Uterus (tissue), 4 donors: ENCODE data around the gene SMG7. TPM values are rescaled to one million over a fixed set of nuclear protein-coding genes. Genes with fewer than 3 reads are reported as not detected.

Source experiments
- DNase-seq, 2 donors: peaks; one replicate each; pipeline ENCODE4 v3.0.0-alpha.2; 2019 to 2020
- H3K27ac ChIP-seq, 2 donors: fragments of 200-600 bp; sonication (generic); 1 replicate in 1 of 2; 2 replicates in 1 of 2; pipeline ENCODE4 v1.5.1; 2016 to 2018
- H3K27me3 ChIP-seq, 2 donors: fragments of 200-600 bp; sonication (generic); one replicate each; pipeline ENCODE4 v1.5.1; 2018 to 2019; ENCODE audit warnings: control low read depth in 1 of 2
- H3K36me3 ChIP-seq, 2 donors: fragments of 200-600 bp; sonication (generic); one replicate each; pipeline ENCODE4 v1.5.1; 2019; ENCODE audit warnings: control low read depth in 1 of 2
- H3K4me1 ChIP-seq, 2 donors: fragments of 200-600 bp; sonication (generic); one replicate each; pipeline ENCODE4 v1.5.1; 2018 to 2019; ENCODE audit warnings: control low read depth in 1 of 2
- H3K4me3 ChIP-seq, 2 donors: fragments of 200-600 bp; sonication (generic); 1 replicate in 1 of 2; 2 replicates in 1 of 2; pipeline ENCODE4 v1.5.1; 2018 to 2019; ENCODE audit warnings: mild to moderate bottlenecking in 1 of 2
- H3K9me3 ChIP-seq, 2 donors: fragments of 200-600 bp; sonication (generic); one replicate each; pipeline ENCODE4 v1.5.1; 2019; ENCODE audit warnings: control low read depth in 1 of 2
- POLR2A ChIP-seq, 2 donors: fragments of 450-650 bp; IDR thresholded peaks; one replicate each; pipeline ENCODE4 v1.6.1; 2016; ENCODE audit warnings: antibody characterized with exemption in 2 of 2, mild to moderate bottlenecking in 1 of 2, moderate library complexity in 1 of 2
- intact Hi-C: fragments of 100-400 bp; cut with DNase I; formaldehyde crosslinking; loops from one replicate; pipeline ENCODE4 v1.15.1; 2023; ENCODE audit warnings: low total_unique reads
- total RNA-seq, 4 donors: library from RNA; depleted of rRNA in 3 of 4; stranded (reverse); fragments of >200 nt in 3 of 4; gene quantifications; one replicate each; pipeline versions ENCODE4 v1.1.0 to v1.2.4, GENCODE V29; 2014 to 2023
- TF ChIP-seq, protein P1 (sequence below), 4 experiments: fragments of 200-600 bp in 2 of 4; fragments of 450-650 bp in 2 of 4; sonication (generic) in 2 of 4; IDR thresholded peaks; one replicate each; pipeline ENCODE4 v1.5.1; 2016 to 2019; ENCODE audit warnings: antibody characterized with exemption in 4 of 4, mild to moderate bottlenecking in 2 of 4, moderate library complexity in 1 of 4
- donor health status: DM: yes; HTN: yes; CAD: no.

SMG7 gene
- total RNA-seq, 4 donors from 2014 or later = 9.1 to 63.1 (median 37.0) TPM

DNA sequence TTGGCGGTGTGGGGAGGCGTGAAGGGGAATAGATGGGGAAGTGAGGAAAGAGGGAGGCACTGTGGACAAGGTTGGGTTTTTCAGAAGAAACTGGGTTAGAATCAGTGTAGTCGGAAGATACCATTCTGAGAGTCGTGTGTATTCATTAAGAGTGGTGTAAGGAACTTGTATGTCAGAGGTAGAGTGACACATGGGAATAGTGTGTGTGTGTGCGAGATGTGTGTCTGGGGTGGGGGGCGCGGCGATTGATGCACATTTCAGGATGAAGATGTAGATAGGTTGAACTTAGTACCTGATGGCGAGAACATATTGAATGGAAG, 878 bp downstream of the SMG7 start:
- H3K27me3 ChIP-seq = no peaks in the 10 kb centered on the region
- TF ChIP-seq, protein P1, sequence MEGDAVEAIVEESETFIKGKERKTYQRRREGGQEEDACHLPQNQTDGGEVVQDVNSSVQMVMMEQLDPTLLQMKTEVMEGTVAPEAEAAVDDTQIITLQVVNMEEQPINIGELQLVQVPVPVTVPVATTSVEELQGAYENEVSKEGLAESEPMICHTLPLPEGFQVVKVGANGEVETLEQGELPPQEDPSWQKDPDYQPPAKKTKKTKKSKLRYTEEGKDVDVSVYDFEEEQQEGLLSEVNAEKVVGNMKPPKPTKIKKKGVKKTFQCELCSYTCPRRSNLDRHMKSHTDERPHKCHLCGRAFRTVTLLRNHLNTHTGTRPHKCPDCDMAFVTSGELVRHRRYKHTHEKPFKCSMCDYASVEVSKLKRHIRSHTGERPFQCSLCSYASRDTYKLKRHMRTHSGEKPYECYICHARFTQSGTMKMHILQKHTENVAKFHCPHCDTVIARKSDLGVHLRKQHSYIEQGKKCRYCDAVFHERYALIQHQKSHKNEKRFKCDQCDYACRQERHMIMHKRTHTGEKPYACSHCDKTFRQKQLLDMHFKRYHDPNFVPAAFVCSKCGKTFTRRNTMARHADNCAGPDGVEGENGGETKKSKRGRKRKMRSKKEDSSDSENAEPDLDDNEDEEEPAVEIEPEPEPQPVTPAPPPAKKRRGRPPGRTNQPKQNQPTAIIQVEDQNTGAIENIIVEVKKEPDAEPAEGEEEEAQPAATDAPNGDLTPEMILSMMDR (IDR thresholded peaks at IDR 0.05) = no peak
- TF ChIP-seq POLR2A (IDR thresholded peaks at IDR 0.05) = no peak
- no peak for DNase-seq
- no peaks in the 10 kb centered on the region for H3K9me3 ChIP-seq
- H3K4me1 ChIP-seq = peaks cover 0 to 5% of the 10 kb centered on the region in 2 donors
- H3K4me3 ChIP-seq = peak overlapping the region; percentile 68 to 99
- intact Hi-C loops = loop anchor here (10.0 kb wide), 1 partner anchor 162 kb away; the partner anchor contains the start of gene ARPC5
- peak overlapping the region; percentile 96 to 97 for H3K27ac ChIP-seq
- H3K36me3 ChIP-seq = no peaks in the 10 kb centered on the region

DNA sequence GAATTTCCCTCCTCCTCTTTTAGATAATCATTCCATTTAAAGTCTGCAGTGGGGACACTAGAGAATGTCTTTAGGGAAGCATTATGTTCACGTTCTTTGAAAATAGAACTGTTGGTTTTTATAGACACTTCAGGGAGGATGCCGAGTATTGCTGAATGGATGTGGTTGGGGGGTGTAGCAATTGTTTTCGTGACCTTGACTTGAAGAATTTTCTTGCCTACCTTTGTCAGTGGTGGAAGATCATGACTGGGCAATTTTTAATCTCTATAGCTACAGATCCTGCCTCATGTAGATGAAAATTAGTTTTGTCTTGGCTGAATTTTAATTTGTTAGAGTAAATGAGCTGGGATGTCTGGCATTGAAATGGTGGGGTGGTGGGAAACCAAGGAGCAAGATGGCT, 3.8 kb downstream of the SMG7 start:
- H3K4me1 ChIP-seq = peaks cover 0 to 5% of the 10 kb centered on the region in 2 donors
- H3K9me3 ChIP-seq = no peaks in the 10 kb centered on the region
- H3K27ac ChIP-seq = no peak overlapping the region
- no peaks in the 10 kb centered on the region for H3K36me3 ChIP-seq
- H3K4me3 ChIP-seq = no peak overlapping the region
- intact Hi-C loops = loop anchor here (10.0 kb wide), 1 partner anchor 159 kb away; the partner anchor contains the start of gene ARPC5
- H3K27me3 ChIP-seq = no peaks in the 10 kb centered on the region
- TF ChIP-seq POLR2A (IDR thresholded peaks at IDR 0.05) = no peak
- TF ChIP-seq, protein P1 (IDR thresholded peaks at IDR 0.05) = no peak
- DNase-seq = no peak

DNA sequence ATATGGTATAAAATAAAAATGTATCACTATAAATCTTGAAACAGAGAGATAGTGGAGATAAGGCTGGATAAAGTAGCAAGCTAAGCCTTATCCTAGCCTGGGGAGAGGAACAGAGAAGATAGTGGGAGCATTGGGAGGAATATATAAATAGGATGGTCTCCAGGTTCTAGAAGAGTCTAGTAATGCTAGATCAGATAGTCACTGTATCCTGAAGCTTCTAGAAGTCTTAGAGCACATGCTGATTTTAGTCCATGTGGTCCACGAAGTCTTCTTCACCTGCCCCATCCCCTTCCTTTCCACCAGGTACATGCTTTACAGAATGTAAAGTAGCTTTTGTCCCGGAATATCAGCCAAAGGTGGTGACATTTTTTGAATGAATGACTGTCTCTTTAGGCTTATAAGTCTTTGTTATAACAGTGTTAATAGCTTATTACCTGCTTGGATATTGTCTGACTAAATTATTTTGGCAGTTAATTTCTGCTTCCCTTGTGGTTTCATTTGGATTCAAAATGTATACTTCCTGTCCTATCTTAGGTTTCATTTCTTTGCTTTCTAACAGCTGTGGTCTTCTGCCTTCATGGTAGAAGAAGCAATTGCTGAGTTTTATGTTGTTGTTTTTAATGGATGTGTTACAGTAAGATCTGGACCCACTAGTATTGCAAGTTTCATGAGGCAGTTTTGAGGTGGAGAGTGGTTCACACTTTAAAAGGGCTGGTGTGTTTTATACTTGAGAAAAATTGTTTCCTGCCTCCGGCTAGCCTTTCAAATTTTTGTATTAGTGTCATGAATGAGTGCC, 5.9 kb downstream of the SMG7 start:
- Histone ChIP-seq H3K27me3 (no peaks in the 10 kb centered on the region), H3K4me3 (no peak overlapping the region), H3K36me3 (no peaks in the 10 kb centered on the region), H3K9me3 (no peaks in the 10 kb centered on the region), H3K4me1 (peaks cover 0 to 5% of the 10 kb centered on the region in 2 donors), H3K27ac (no peak overlapping the region)
- no peak for DNase-seq
- TF ChIP-seq, protein P1 (IDR thresholded peaks at IDR 0.05) = no peak
- TF ChIP-seq POLR2A (IDR thresholded peaks at IDR 0.05) = no peak
- intact Hi-C loops = loop anchor here (10.0 kb wide), 1 partner anchor 157 kb away; the partner anchor contains the start of gene ARPC5

DNA sequence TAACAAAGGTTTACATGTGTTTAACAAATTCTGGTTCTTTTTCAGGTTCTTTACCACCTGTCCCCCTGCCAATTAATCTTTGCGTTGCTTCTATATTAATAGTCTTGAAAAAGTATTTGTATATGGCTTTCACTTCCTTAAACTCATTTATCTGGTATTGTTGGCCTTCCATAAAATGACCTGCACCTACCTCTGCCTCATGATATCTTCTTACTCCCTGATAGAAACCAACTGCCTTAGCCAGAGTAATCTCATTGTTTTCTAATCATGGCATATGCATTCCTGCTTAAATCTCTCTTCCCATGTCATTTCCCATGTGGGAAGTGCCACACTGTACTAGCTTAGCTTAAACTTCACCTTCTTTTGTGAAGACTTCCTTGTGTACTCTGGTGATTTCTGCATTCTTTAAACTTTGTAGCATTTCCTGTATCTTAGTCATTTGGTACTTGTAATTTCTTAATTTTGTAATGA, 8.7 kb downstream of the SMG7 start:
- H3K4me3 ChIP-seq = no peak overlapping the region
- no peak for DNase-seq
- no peaks in the 10 kb centered on the region for H3K27me3 ChIP-seq
- H3K27ac ChIP-seq = no peak overlapping the region
- intact Hi-C loops = no loop called here
- H3K9me3 ChIP-seq = no peaks in the 10 kb centered on the region
- TF ChIP-seq, protein P1 (IDR thresholded peaks at IDR 0.05) = no peak
- TF ChIP-seq POLR2A (IDR thresholded peaks at IDR 0.05) = no peak
- no peaks in the 10 kb centered on the region for H3K36me3 ChIP-seq
- no peaks in the 10 kb centered on the region for H3K4me1 ChIP-seq

DNA sequence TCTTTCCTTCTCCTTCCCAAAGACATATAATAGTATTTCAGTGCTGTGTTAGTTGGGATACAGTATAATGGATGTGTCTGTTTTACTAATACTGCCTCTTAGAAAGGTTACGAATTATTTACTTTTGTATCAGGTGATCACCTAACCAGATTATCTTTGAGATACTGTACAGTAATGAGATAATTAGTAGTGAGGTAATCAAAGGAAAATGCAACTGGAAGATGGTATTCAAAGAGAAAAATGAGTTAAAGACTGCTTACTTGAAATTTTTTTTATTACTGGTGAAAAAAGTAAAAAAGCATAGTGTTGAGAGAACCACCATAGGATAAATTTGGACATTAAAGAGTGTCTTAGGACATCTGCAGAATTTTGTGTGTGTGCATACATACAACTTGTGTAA, 10.9 kb downstream of the SMG7 start:
- intact Hi-C loops = no loop called here
- Histone ChIP-seq H3K36me3 (no peaks in the 10 kb centered on the region), H3K27me3 (no peaks in the 10 kb centered on the region), H3K4me1 (no peaks in the 10 kb centered on the region), H3K9me3 (no peaks in the 10 kb centered on the region), H3K27ac (no peak overlapping the region), H3K4me3 (no peak overlapping the region)
- no peak for DNase-seq
- TF ChIP-seq, protein P1 (IDR thresholded peaks at IDR 0.05) = no peak
- no peak for TF ChIP-seq POLR2A (IDR thresholded peaks at IDR 0.05)
